ENCODE data around the gene ZNF311. TPM values are rescaled to one million over a fixed set of nuclear protein-coding genes. Genes with fewer than 3 reads are reported as not detected.
A peak's percentile ranks its signal among the peaks of the same experiment; 100 is the strongest.

ZNF311 gene
- total and polyA plus RNA-seq, 9 of the 15 experiments (the other 6 are each of a cell fraction or from before 2014, with no cell fraction given), result 5.1 to 10.0 (median 7.5) TPM

DNA sequence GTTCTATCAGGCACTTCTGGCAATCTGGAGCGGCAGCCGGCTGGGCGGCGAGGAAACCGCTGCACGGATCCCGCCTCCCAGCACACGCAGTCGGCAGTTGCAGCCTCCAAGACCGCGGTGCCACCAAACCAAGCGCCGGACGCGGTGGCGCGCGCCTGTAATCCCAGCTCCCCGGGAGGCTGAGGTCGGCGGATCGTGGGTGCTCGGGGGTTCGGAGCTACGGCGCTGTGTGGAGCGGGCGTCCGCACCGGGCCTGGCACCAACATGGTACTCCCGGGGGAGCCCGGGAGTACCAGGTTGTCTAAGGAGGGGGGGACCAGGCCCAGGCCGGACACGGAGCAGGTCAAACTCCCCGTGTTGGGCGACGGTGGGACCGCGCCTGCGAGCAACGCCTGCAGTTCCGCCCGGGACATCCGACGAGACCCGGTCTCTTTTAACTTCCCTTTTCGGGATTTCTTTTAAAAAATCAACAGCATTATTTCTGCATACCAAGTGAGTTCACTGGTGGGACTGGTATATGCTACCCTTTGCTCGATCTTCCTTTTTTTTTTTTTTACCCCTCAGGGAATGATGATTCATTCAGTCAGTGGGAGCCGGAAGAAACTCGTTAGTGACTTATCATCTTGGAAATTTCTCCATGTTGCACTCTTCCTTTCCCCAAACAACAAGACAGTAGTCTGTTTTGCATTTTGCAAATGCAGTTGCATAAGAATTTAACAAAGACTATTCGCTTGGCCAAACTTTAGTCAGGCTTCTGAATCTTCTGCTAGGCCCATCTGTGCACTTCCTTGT is 27.6 kb downstream of the ZNF311 start (continued):
- TF ChIP-seq ZNF41 (CRISPR knock-in tag; conservative IDR thresholded peaks at IDR 0.05) (no peak), ARID1B (IDR thresholded peaks at IDR 0.05) (peak; percentile 43; the same call in 1 of the 2 replicates), KLF16 (IDR thresholded peaks at IDR 0.05) (no peak), TAF15 (IDR thresholded peaks at IDR 0.05; ENCODE audit: low read depth, low read length) (no peak), HDGF (IDR thresholded peaks at IDR 0.05) (no peak), ZNF384 (IDR thresholded peaks at IDR 0.05; ENCODE audit: low read depth, low read length) (peak; percentile 74), ZNF3 (CRISPR knock-in tag; IDR thresholded peaks at IDR 0.05) (no peak), TAF9B (IDR thresholded peaks at IDR 0.05; ENCODE audit: partially characterized antibody) (no peak), ZNF668 (CRISPR knock-in tag; IDR thresholded peaks at IDR 0.05) (0 out of 2 replicates have a peak, but pooled peaks have one; percentile 25), ZNF23 (CRISPR knock-in tag; IDR thresholded peaks at IDR 0.05) (no peak), SP2 (IDR thresholded peaks at IDR 0.05; ENCODE audit: extremely low read depth, low read depth, low read length, poor library complexity, severe bottlenecking) (no peak), SRSF3 (IDR thresholded peaks at IDR 0.05; ENCODE audit: insufficient read depth, low read length) (no peak), ZNF551 (CRISPR knock-in tag; IDR thresholded peaks at IDR 0.05) (no peak), ZNF507 (tag; conservative IDR thresholded peaks at IDR 0.05) (no peak), NR2C1 (IDR thresholded peaks at IDR 0.05) (no peak), NR2C1 (tag; IDR thresholded peaks at IDR 0.05) (peak; percentile 66; the same call in 1 of the 2 replicates)
- TF ChIP-seq, protein P1, sequence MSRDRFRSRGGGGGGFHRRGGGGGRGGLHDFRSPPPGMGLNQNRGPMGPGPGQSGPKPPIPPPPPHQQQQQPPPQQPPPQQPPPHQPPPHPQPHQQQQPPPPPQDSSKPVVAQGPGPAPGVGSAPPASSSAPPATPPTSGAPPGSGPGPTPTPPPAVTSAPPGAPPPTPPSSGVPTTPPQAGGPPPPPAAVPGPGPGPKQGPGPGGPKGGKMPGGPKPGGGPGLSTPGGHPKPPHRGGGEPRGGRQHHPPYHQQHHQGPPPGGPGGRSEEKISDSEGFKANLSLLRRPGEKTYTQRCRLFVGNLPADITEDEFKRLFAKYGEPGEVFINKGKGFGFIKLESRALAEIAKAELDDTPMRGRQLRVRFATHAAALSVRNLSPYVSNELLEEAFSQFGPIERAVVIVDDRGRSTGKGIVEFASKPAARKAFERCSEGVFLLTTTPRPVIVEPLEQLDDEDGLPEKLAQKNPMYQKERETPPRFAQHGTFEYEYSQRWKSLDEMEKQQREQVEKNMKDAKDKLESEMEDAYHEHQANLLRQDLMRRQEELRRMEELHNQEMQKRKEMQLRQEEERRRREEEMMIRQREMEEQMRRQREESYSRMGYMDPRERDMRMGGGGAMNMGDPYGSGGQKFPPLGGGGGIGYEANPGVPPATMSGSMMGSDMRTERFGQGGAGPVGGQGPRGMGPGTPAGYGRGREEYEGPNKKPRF (IDR thresholded peaks at IDR 0.05; ENCODE audit: low read depth, low read length), result no peak
- TF ChIP-seq, protein P2, sequence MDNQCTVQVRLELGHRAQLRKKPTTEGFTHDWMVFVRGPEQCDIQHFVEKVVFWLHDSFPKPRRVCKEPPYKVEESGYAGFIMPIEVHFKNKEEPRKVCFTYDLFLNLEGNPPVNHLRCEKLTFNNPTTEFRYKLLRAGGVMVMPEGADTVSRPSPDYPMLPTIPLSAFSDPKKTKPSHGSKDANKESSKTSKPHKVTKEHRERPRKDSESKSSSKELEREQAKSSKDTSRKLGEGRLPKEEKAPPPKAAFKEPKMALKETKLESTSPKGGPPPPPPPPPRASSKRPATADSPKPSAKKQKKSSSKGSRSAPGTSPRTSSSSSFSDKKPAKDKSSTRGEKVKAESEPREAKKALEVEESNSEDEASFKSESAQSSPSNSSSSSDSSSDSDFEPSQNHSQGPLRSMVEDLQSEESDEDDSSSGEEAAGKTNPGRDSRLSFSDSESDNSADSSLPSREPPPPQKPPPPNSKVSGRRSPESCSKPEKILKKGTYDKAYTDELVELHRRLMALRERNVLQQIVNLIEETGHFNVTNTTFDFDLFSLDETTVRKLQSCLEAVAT (IDR thresholded peaks at IDR 0.05), result no peak
- TF ChIP-seq, protein P3, sequence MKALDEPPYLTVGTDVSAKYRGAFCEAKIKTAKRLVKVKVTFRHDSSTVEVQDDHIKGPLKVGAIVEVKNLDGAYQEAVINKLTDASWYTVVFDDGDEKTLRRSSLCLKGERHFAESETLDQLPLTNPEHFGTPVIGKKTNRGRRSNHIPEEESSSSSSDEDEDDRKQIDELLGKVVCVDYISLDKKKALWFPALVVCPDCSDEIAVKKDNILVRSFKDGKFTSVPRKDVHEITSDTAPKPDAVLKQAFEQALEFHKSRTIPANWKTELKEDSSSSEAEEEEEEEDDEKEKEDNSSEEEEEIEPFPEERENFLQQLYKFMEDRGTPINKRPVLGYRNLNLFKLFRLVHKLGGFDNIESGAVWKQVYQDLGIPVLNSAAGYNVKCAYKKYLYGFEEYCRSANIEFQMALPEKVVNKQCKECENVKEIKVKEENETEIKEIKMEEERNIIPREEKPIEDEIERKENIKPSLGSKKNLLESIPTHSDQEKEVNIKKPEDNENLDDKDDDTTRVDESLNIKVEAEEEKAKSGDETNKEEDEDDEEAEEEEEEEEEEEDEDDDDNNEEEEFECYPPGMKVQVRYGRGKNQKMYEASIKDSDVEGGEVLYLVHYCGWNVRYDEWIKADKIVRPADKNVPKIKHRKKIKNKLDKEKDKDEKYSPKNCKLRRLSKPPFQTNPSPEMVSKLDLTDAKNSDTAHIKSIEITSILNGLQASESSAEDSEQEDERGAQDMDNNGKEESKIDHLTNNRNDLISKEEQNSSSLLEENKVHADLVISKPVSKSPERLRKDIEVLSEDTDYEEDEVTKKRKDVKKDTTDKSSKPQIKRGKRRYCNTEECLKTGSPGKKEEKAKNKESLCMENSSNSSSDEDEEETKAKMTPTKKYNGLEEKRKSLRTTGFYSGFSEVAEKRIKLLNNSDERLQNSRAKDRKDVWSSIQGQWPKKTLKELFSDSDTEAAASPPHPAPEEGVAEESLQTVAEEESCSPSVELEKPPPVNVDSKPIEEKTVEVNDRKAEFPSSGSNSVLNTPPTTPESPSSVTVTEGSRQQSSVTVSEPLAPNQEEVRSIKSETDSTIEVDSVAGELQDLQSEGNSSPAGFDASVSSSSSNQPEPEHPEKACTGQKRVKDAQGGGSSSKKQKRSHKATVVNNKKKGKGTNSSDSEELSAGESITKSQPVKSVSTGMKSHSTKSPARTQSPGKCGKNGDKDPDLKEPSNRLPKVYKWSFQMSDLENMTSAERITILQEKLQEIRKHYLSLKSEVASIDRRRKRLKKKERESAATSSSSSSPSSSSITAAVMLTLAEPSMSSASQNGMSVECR (CRISPR knock-in tag; IDR thresholded peaks at IDR 0.05), result no peak
- TF ChIP-seq, protein P4, sequence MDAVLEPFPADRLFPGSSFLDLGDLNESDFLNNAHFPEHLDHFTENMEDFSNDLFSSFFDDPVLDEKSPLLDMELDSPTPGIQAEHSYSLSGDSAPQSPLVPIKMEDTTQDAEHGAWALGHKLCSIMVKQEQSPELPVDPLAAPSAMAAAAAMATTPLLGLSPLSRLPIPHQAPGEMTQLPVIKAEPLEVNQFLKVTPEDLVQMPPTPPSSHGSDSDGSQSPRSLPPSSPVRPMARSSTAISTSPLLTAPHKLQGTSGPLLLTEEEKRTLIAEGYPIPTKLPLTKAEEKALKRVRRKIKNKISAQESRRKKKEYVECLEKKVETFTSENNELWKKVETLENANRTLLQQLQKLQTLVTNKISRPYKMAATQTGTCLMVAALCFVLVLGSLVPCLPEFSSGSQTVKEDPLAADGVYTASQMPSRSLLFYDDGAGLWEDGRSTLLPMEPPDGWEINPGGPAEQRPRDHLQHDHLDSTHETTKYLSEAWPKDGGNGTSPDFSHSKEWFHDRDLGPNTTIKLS (IDR thresholded peaks at IDR 0.05; ENCODE audit: borderline replicate concordance, low read depth), result no peak
